ENCODE measurements around the gene TRAF1. TPM values are rescaled to one million over a fixed set of nuclear protein-coding genes. Genes with fewer than 3 reads are reported as not detected.

TRAF1 gene
- polyA plus RNA-seq, 10 donors = 2.6 to 5.7 (median 4.1) TPM

DNA sequence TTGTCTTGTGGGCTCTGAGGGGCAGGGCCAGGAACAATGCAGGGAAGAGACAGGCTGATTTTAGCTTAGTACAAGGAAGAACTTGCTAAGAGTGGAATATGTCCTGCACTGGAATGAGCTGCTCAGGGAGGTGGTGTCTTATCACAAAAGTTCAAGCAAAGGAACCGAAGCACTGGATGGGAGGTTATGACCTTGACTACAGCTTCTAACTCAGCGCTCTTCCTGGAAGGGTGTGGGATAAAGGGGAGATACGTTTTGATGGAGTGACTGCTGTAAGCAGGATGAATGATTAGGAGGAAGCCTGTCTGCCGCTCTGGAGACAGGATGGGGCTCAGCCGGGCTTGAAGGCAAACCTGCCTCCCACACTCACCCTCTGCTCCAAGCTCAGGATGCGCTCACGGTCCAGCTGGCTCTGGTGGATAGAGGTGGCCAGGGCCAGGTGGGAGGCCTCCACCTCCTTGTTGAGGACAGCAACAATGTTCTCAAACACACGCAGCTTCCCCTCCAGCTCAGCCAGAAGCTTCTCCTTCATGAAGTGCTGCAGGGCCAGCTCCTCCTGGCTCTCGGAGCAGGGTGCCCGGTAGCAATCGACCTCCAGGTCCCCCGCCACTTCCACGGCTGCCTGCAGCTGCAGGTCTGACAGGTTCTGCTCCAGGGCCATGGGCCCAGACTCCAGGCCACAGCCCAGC lies 13.5 kb downstream of the TRAF1 start:
- no peak for DNase-seq

DNA sequence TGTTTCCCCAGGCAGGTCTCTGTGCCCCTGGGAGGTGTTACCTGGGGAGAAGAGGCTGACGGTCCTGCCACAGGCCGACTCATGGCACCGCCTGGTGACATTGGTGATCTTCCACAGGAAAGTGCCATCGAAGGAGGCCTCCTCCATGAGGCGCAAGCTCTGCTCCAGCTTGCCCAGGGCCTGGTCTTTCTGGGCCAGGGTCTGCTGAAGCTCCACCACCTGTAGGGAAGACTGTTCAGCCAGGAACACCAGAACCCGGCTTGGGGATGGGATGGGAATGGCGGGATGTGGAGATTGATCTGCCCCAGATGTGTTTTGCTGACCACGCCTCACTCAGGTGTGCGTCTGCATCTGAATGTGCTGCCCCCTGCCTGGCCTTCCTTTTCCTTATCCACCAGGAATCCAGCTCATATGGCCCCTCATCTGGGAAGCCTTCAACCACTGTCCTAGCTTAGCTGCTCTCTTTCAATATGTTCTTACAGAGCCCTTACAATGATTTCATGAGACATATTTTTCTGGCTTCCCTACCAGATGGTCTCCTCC lies 15.2 kb downstream of the TRAF1 start:
- no peak for DNase-seq

DNA sequence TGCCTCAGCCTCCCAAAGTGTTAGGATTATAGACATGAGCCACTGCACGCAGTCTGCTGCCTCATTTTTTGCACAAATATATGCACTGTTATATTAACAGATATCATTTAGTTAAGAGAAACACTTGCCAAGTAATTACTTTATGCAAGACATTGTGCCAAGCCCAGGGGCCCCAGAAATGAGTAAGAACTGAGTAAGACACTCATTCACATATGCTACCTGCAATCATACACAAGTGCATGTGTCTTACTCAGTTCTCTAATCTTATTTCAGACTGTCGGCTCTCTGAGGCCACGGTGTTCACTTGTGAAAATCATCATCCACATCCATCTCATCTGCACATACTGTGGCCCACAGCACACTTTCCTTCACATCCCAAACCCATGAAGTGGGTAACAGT lies 16.0 kb downstream of the TRAF1 start:
- no peak for DNase-seq

DNA sequence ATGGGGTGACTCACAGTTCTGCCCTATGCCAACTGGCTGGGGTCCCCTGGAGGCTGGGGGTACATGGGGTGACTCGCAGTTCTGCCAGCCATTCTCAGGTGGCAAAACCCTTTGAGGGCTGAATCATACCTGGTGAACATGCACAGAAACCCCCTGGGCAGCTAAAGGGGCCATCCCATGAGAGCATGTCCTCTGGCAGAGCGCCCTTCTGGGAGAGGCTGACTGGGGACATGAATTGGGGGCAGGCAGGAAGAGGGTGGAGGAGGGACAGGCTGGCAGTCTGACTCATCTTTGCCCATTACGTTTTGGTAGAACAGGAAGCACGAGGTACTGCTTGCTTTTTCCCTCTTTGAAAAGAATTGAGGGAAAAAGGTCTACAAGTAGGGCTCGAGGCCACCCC lies 16.7 kb downstream of the TRAF1 start:
- no peak for DNase-seq

DNA sequence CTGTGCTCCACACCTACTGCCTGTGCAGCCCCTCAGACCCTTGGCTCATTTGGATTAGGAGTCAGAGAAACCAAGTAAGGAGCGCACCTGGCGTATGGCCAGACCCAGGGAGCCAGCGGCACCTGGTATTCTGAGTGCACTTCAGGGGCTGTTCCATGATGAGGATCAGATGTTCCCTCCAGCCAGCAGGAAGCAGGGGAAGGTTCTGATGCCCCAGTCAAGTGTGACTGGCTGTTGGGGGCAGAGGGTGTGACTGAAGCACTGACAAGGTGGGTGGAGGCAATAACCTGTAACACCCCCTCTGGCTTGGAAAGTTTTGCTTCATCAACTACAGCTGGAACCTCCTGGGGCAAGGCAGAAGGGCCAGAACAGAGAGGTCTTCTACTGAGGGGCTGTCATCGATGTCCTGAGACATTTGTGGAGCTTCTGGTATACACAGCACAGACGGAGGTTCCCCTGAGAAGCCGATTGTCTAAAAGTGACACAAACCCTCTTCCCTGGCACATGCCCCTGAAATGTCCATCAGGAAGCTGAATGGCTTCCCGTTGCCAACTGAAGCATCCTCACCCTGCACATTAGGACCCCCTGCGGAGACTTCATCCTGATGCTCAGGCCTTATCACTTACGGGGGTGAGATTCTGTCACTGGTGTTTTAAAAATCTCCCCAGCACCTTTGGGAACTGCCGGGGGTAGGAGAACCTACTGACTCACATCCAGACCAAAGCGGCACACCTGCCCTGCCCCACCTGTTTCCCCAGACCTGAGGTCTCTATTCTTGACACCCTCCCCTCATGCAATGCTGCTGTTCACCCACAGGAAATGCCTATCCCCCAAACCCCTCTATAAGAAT lies 21.1 kb downstream of the TRAF1 start:
- no peak for DNase-seq

DNA sequence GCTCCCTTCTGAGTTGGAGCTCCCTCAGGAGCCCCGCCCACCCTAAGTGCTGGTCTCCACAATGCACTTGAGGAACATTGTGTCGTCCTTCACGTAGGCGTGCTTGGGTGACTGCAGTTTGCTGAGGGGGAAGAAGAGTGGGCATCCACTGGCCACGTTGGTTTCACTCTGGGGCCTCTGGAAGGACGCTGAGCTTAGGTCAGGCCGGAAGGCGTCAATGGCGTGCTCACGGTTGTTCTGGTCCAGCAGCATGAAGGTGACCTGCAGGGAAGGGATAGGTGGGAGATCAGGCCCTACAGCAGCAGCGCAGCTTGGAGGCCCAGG lies 21.7 kb downstream of the TRAF1 start:
- no peak for DNase-seq

DNA sequence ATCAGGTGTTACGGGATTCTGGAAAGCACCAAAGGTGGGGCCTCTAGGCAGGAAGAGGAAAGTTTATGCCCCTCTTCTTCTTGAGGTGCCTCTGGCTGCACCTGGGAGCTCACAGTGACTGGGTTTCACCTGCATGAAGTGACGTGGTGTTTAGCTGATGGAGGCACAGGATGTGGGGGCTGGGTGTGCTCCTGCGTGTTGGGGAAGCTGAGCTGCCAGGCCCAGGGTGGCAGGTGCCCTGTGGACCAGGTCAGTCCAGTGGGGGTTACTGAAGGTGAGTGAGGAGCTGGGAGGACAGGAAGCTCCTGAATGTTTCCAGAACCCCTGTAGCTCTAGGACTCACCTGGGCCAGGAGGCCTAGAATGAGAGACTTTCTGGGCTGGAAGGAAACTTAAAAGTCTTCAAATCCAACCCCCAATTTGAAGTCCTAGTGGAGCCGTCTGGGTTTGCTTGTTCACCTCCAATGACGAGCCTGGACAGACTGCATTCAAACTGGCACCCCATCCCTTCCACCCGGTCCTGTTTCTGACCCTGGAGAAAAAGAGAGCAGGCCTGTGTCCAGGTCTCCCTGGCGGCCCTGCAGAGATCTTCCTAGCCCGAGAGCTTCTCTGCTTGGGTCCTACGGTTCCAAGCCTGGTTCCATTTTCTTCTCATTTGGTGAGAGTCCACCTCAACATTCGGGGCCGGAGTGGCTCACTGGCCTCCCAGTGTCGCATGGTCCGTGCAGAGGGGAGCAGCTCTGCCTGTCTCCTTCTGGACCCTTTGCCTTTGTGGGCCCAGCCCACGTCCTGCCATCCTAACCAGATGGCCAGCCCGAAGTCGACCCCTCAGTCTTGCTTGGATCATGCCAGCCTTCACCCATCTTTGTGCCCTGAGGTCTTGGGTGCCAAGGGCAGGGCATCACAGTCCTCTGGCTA lies 22.3 kb downstream of the TRAF1 start:
- DNase-seq = no peak

DNA sequence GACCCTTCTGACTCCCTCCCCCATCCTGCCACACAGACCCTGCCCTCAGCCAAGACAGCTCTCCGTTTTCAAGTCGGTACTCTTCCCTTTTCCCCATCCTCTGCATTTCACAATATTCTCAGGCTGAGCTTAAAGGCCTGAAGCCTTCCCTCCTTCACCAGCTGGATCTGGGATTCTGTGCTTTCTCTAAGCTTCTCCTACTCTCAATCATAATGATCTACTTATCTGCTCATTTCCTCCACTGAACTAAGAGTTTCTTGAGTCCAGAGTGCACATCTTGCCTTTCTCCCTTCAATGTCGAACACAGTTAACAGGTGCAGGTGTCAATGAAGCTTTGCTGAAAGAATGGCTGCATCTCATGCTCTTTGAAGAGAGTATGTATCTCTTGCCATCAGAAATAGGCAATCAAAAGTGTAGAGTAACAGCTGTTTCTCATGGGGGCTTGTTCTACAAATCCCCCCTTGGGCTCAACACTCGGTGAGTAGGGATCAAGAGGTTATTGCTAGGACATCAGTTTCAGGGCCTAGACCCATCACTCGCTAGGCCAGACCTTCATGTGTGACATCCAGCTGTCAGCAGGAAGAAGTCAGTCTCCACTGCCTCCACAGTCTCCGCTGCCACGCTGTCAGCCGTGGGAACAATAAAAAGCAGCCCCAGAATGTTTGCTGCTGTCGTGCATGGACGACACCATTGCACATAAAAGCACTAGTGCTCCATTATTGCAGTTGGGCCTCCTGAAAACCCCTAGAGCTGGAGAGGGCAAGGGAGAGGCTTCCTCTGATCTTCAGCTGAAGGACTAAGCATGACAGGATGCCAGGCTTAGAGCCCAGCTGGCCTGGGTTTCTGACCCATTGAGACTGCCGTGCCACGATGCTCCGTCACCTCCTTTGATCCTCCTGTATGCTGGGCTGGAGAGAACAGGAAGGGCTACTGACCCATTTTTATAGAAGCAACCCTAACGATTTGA lies 23.7 kb downstream of the TRAF1 start:
- DNase-seq = no peak

DNA sequence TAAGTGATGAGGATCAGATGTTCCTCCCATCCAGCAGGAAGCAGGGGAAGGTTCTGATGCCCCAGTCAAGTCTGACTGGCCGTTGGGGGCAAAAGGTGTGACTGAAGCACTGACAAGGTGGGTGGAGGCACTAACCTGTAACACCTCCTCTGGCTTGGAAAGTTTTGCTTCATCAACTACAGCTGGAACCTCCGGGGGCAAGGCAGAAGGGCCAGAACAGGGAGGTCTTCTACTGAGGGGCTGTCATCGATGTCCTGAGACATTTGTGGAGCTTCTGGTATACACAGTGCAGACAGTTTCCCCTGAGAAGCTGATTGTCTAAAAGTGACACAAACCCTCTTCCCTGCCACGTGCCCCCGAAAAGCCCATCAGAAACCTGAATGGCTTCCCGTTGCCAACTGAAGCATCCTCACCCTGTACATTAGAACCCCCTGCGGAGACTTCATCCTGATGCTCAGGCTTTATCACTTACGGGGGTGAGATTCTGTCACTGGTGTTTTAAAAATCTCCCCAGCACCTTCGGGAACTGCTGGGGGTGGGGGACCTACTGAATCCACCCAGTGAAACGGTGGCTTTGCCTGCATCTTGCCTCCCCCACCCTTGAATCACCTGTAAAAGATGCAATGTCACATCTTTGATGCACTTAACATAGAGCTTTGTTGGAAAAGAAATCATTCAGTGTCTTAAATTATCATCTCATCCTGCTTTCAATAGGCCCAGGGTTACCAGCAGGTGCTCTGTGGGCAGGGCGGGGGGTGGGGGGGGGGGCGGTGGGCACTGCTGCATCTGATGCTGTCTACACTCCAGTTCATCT lies 24.6 kb downstream of the TRAF1 start:
- DNase-seq = no peak

DNA sequence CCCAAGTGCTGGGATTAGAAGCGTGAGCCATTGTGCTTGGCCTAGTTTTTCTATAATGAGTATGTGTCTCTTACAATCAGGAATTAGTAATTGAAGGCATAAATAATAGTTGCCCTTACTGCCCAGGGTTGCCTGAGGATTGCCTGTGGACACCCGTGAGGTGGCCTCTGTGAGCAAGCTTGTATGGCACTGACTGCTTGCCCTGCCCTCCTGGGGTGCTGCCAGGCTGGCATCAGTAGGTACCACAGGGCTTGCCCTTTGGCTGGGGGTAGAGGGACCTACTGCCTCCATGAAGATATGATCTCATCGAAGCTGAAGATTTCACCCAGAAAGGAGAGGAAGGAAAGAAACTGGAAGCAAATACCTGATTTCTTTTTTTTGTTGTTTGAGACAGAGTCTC lies 25.8 kb downstream of the TRAF1 start:
- DNase-seq = no peak

DNA sequence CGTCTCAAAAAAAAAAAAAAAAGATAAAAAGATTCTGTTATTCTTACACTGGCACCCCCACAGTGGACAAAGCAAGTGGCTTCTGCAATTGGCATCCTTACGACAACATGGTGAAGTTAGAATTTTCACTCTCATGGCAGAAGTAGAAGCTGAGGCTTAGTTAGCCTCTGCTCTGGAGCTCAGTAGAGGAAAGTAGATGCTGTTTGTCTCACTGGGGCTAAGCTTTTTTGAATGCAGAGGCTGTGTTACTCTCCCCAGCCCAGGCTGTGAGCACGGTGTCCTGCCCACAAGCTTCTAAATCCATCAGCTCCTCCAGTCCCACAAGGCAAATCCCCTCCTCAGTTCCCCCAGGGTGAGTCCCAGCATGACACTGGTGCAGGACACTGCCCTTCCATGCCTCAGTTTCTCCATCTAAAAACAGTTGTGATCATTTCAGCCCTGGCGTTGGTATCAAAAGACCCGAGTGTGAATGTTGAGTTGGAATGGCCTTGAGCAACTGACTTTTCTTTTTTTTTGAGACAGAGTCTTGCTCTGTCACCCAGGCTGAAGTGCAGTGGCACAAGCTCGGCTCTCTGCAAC lies 27.0 kb downstream of the TRAF1 start:
- no peak for DNase-seq

DNA sequence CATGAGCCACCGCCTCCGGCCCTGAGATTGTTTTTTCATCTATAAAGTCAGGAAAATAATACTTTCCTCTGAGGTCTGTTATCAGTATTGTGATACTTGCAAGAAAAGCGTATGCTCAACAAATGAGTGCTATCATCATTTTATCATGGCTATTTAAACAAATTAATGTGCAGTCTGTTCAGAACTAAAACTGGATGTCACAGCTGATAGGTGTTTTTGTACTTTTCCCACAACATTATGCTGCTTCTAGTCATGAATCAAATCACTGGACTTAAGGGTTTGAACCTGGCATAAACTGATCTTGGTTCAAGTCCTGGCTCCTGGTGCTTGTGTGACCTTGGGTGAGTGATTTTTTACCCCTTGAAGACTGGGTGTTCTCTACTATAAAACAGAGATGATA lies 28.2 kb downstream of the TRAF1 start:
- DNase-seq = no peak

DNA sequence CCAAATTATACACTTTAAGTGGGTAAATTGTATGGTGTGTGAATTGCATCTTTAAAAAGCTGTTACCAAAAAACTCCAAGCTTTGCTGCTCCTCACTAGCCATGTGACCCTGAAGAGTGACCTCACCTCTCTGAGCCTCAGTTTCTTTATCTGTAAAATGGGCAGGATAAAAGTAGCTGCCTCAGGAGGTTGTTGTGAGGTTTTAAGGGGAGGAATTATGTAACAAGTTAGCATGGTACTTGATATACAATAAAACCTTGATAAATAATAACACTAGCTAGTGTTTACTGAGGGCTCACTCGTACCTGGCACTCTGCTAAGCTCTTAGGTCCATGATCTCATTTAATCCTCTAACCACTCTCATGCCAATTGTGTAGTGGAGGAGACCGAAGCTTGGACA lies 30.6 kb downstream of the TRAF1 start:
- DNase-seq = no peak

DNA sequence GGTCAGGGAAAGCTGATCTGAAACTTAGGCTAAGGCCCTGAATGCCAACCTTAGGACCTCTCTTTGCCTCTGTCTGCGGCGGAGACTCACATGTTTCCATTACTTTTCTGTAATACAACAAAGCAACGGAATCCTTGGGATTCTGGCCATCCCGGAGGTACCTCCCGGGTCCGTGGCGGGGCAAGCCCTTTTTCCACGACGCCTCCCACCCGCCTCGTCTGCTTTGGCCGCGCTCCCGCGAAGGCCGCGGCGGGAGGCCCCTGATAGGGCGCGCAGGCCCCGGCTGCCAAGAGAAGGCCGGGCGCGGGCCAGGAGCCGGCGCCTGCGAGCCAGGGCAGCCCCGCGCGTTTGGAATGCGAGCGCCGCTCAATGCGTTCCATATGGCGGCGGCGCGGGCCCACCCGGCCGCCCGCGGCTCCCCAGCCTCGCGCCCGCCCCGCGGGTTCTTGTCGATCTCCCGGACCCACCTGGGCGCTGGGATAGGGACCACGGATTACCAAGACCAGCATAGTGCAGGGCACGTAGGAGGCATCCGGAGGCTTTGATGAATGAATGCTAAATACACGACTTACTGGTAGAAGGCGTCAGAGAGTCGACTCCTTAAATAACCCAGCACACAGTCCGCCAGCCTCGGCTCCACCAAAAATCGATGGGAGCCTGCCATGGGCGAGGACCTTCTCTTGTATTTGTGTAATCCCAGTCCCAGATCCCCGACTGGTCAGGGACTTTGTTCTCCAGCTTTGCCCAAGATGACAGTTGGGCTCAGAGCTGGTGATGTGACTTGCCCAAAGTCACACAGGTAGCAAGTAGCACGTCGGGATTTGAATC lies 32.1 kb downstream of the TRAF1 start:
- peak; percentile 47 to 90 (median 77) for DNase-seq

DNA sequence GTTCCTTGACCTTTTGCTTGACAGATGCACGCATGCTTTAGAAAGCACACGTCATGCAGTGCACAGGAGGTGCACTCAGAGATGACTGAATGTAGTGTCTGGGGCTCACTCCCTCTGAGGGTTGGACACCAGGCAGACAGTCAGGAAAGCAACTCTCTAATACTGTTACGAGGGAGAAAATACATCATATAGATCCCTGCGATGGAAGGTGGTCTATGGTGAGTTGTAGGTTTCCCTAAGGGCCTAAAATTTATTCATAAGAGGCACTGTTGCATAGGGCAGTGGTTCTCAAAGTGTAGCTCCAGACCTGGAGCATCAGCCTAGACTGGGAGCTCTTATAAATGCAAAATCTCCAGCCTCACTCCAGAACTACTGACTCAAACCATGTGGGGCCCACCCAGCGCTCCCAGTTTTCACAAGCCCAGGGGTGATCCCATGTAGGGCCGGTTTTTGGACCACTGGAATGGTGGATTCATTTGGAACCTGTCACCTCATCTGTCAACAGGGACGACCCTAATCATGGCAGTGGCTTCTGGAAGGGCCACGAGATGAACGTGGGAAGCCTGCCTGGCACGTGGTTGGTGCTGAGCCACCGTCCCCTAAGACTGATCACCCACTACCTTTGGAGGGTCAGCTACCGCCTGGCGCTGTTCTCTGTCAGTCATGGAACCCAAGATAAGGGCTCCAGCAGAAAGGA lies 32.8 kb downstream of the TRAF1 start:
- peak in 1 of 3 donors; percentile 64 for DNase-seq

DNA sequence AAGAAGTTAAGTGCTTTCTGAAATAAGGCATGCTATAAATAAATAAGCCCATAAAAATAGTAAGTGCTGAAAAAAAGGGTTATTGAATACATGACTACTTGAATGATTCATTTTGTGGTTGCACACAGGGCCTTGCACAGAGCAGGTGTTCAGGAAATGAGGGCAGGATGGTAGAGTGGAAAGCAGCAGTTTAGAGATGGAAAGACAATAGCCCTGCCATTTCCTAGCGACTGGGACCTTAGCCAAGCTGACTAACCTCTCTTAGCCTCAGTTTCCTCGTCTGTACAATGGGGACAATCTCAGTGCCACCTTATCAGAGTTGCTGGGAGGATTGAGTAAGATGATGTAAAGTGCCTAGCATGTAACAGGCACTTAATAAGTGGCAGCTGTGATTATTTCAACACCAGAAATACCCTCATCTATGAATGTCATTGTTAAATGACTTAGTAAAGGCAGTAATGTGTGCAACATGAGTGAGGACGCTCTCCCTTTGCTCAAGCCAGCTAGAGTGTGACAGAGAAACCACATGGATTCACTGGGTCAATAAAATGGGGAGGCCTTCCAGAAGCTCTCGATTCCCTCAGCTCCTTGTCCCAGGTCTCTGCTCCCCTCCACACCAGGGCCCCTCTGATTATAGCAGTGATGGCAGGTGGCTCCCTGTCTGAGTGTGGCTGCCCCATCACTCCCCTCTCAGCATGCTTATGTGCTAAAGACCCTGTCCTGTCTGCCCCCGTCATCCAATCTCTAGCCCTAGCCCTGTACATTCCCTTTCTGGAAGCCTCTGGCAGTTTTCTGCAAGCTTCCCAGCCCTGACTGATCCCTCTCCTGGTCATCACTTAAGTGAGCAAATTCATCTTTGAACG lies 33.6 kb downstream of the TRAF1 start:
- peak in 1 of 3 donors; percentile 30 for DNase-seq
